Measurements from ENCODE around the gene PRF1.

PRF1 gene

GRCh38 chr10:70593513-70593890, 9.0 kb downstream of the PRF1 start:
- H3K27ac ChIP-seq (replicated peaks) = peak overlapping the region; percentile 22; the same call in 1 of the 2 replicates

GRCh38 chr10:70592746-70593512, 9.6 kb downstream of the PRF1 start:
- DNase-seq (ENCODE audit: low read depth in 1 of 2, low spot score in 1 of 2) = peak; percentile 63 to 89
- TF ChIP-seq REST (IDR thresholded peaks at IDR 0.05; ENCODE audit: insufficient replicate concordance, low read depth) (no peak), SPI1 (IDR thresholded peaks at IDR 0.05; ENCODE audit: borderline replicate concordance, low read depth) (peak; percentile 46; the same call in 1 of the 2 replicates), POLR2AphosphoS5 (IDR thresholded peaks at IDR 0.05; ENCODE audit: low read depth) (peak; percentile 92), GABPA (IDR thresholded peaks at IDR 0.05; ENCODE audit: low read depth) (no peak)
- Histone ChIP-seq H3K4me3 (replicated peaks; ENCODE audit: insufficient read depth, low read length) (no peak overlapping the region), H3K27ac (replicated peaks) (peak overlapping the region; percentile 59), H3K27me3 (ENCODE audit: insufficient read depth, poor library complexity, severe bottlenecking) (no peaks in the 10 kb centered on the region)

More at GRCh38 chr10:70593513-70593890, 9.0 kb downstream of the PRF1 start:
- no peak for TF ChIP-seq SPI1 (IDR thresholded peaks at IDR 0.05; ENCODE audit: borderline replicate concordance, low read depth)
- no peak for TF ChIP-seq REST (IDR thresholded peaks at IDR 0.05; ENCODE audit: insufficient replicate concordance, low read depth)
- no peak for TF ChIP-seq POLR2AphosphoS5 (IDR thresholded peaks at IDR 0.05; ENCODE audit: low read depth)
- TF ChIP-seq GABPA (IDR thresholded peaks at IDR 0.05; ENCODE audit: low read depth) = no peak
- TF ChIP-seq, protein P1, sequence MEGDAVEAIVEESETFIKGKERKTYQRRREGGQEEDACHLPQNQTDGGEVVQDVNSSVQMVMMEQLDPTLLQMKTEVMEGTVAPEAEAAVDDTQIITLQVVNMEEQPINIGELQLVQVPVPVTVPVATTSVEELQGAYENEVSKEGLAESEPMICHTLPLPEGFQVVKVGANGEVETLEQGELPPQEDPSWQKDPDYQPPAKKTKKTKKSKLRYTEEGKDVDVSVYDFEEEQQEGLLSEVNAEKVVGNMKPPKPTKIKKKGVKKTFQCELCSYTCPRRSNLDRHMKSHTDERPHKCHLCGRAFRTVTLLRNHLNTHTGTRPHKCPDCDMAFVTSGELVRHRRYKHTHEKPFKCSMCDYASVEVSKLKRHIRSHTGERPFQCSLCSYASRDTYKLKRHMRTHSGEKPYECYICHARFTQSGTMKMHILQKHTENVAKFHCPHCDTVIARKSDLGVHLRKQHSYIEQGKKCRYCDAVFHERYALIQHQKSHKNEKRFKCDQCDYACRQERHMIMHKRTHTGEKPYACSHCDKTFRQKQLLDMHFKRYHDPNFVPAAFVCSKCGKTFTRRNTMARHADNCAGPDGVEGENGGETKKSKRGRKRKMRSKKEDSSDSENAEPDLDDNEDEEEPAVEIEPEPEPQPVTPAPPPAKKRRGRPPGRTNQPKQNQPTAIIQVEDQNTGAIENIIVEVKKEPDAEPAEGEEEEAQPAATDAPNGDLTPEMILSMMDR (IDR thresholded peaks at IDR 0.05; ENCODE audit: insufficient read depth, low read length) = no peak
- Histone ChIP-seq H3K27me3 (ENCODE audit: insufficient read depth, poor library complexity, severe bottlenecking) (no peaks in the 10 kb centered on the region), H3K4me3 (replicated peaks; ENCODE audit: insufficient read depth, low read length) (no peak overlapping the region)
- no peak for DNase-seq (ENCODE audit: low read depth in 1 of 2, low spot score in 1 of 2)

DNA sequence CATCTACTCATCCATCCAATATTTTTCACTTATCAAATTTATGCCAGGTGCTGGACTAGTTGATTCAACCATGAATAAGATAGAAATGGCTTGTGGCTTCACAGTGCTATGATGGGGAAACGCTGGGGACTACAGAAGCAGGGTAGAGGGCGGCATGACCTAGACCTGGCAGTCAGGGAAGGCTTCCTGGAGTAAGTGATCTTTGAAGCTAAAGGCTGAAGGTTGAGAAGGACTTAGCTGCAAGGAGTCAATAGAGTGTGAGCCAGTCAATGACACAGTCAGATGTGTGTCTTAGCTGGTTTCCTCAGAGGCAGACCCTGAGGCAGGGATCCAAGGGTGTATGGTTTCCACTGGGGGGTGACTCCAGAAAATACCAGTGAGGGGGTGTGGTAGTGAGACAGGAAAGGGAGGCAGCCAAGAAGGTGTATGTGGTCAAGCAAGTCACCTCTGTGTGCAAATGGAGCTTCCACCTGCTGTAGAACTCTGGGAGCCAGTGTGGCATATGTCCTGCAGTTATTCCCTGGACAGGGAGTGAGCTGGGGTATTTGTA, 10.3 kb downstream of the PRF1 start:
- H3K27ac ChIP-seq (replicated peaks) = peak overlapping the region; percentile 59
- H3K27me3 ChIP-seq (ENCODE audit: insufficient read depth, poor library complexity, severe bottlenecking) = no peaks in the 10 kb centered on the region
- TF ChIP-seq GABPA (IDR thresholded peaks at IDR 0.05; ENCODE audit: low read depth) (no peak), SPI1 (IDR thresholded peaks at IDR 0.05; ENCODE audit: borderline replicate concordance, low read depth) (no peak), POLR2AphosphoS5 (IDR thresholded peaks at IDR 0.05; ENCODE audit: low read depth) (no peak), REST (IDR thresholded peaks at IDR 0.05; ENCODE audit: insufficient replicate concordance, low read depth) (no peak)
- TF ChIP-seq, protein P1 (IDR thresholded peaks at IDR 0.05; ENCODE audit: insufficient read depth, low read length) = no peak
- no peak overlapping the region for H3K4me3 ChIP-seq (replicated peaks; ENCODE audit: insufficient read depth, low read length)
- DNase-seq (ENCODE audit: low read depth in 1 of 2, low spot score in 1 of 2) = no peak

All from HL-60 (cell line).